ENCODE results near the gene CD244.
"Not testable (repeated sequence)": the region's sequence is repeated elsewhere in the genome, so short reads cannot be mapped to it uniquely, and the experiment has no call there.

The CD244 gene, protein sequence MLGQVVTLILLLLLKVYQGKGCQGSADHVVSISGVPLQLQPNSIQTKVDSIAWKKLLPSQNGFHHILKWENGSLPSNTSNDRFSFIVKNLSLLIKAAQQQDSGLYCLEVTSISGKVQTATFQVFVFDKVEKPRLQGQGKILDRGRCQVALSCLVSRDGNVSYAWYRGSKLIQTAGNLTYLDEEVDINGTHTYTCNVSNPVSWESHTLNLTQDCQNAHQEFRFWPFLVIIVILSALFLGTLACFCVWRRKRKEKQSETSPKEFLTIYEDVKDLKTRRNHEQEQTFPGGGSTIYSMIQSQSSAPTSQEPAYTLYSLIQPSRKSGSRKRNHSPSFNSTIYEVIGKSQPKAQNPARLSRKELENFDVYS

GRCh38 chr1:160862203-160863060, at the start of gene CD244:
TSS of gene CD244 (minus strand) at chr1:160862887. CDS start at chr1:160862677, 210 bp downstream.
- DNase-seq (ENCODE audit: low read depth), result no peak

- DNase-seq (ENCODE audit: low read depth), result no peak
Observed at GRCh38 chr1:160911925-160912324, 49.2 kb upstream of the CD244 start.

DNA sequence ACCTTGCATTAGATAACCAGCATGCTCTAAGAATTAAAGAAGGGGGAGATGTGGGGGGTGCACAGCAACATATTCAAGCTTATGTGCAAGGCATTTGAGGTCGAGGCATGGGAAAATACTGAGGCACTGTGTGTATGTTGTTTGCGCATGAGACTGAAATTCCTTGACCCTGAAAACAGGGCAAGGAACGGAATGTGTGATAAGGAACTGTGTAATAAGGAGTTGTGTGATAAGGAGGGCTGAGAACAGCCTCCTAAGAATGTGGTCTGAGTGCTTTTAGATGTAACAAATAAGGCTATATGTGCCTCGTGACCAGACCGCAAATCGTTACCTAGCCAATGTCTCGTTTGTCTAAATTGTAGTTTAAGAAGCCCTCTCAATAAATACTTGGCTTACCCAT, 48.8 kb upstream of the CD244 start:
- DNase-seq (ENCODE audit: low read depth), result no peak

GRCh38 chr1:160910170-160910750, 47.6 kb upstream of the CD244 start:
- DNase-seq (ENCODE audit: low read depth), result no peak

DNA sequence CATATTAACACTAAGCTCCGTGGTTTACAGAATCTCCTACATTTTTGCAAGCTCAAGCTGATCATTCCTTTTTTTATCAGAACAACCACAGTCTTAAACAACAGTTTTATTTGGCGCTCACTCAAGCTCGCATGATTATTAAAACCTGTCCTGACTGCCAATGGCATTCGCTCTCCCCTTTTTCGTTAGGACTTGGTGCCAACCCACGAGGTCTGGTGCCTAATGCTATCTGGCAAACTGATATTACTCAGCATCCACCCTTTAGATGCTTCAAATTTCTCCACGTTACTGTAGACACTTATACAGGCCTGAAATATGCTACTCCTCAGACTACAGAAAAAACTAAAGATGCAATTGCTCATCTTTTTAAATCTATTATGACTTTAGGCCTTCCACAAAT, 45.3 kb upstream of the CD244 start:
- DNase-seq (ENCODE audit: low read depth), result no peak

GRCh38 chr1:160905617-160905989, 42.9 kb upstream of the CD244 start:
- DNase-seq (ENCODE audit: low read depth), result no peak

DNA sequence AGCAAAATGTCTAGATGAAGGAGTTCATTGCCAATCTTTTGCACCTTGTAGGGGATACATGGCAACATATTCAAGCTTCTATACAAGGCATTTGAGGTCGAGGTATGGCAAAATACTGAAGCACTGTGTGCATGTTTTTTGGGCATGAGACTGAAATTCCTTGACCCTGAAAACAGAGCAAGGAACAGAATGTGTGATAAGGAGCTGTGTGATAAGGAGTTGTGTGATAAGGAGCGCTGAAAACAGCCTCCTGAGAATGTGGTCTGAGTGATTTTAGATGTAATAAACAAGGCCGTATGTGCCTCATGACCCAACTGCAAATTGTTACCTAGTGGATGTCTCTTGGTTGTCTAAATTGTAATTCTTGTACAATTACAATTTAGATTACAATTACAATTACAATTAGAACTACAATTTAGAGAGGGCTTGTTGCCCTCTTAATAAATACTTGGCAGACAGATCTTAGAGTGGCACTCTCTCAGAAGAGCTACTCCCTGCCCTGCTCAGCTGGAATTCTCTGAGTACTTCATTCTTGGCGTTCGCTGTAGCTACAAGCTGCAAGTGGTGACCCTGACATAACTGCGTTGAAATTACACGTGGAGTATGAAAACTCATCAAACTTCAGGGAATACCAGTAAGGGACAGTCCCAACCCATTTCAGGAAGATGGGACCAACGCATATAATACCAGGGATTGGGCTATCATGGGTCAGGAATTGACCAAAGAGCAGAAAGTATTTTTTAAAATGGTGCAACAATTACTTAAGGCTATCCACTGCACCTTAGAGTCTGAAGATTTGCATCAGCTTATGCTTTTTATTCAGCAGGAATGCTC, 42.3 kb upstream of the CD244 start:
- DNase-seq (ENCODE audit: low read depth), result no peak

DNA sequence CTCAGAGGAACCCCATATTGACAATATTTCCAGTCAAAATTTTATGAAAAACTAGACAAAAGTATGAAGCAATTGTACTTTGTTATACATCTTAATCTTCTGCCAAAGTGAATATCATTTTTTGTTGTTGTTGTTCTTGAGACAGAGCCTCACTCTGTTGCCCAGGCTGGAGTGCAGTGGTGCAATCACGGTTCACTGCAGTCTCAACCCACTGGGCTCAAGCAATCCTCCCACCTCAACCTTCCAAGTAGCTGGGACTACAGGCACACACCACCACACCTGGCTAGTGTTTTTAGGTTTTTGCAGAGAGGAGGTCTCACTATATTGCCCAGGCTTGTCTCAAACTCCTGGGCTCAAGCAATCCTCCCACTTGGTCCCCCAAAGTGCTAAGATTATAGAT, 39.6 kb upstream of the CD244 start:
- not testable (repeated sequence) for DNase-seq (ENCODE audit: low read depth)

- DNase-seq (ENCODE audit: low read depth), result no peak
Observed at GRCh38 chr1:160901768-160902167, 39.1 kb upstream of the CD244 start.

DNA sequence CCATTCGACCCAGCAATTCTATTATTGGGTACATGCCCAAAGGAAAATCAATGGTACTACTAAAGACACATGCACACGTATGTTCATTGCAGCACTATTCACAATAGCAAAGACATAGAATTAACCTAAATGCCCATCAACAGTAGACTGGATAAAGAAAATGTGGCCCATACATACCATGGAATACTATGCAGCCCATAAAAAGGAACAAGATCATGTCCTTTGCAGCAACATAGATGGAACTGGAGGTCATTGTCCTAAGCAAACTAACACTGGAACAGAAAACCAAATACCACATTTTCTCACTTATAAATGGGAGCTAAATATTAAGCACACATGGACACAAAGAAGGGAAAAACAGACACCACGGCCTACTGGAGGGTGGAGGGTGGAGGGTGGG, 38.0 kb upstream of the CD244 start:
- DNase-seq (ENCODE audit: low read depth), result not testable (repeated sequence)

DNA sequence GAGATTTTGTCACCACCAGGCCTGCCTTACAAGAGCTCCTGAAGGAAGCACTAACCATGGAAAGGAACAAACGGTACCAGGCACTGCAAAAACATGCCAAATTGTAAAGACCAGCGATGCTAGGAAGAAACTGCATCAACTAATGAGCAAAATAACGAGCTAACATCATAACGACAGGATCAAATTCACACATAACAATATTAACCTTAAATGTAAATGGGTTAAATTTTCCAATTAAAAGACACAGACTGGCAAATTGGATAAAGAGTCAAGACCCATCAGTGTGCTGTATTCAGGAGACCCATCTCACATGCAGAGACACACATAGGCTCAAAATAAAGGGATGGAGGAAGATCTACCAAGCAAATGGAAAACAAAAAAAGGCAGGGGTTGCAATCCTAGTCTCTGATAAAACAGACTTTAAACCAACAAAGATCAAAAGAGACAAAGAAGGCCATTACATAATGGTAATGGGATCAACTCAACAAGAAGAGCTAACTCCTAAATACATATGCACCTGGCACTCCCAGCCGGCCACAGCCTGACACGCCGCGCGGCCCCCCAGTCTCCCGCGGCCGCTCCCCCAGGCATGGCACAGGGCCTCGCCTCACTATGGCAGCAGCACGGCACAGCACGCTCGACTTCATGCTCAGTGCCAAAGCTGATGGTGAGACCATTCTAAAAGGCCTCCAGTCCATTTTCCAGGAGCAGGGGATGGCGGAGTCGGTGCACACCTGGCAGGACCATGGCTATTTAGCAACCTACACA, 31.9 kb upstream of the CD244 start:
- DNase-seq (ENCODE audit: low read depth), result not testable (repeated sequence)

- no peak for DNase-seq (ENCODE audit: low read depth)
Observed at GRCh38 chr1:160891474-160891873, 28.8 kb upstream of the CD244 start.

DNA sequence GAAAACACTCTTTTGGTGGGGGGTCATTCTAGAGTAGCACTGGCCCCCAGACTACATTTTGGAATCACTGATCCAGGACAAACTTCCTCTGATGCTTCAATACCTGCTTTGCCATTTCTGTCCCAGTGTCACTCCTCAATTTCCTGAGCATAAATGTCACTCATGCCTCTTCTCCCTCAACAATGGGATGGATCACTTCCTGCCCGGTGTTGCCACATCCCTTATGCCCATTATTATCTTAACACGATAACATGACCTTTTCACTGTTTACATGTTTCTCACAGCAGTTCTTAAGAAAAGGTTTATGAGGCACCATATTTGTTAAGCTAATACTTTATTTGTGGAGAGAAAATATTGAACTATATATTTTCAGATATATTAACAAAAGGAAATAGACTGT, 26.2 kb upstream of the CD244 start:
- DNase-seq (ENCODE audit: low read depth), result no peak

GRCh38 chr1:160887071-160887470, 24.4 kb upstream of the CD244 start:
- no peak for DNase-seq (ENCODE audit: low read depth)

GRCh38 chr1:160885042-160885441, 22.4 kb upstream of the CD244 start, which contains the start of gene ITLN1:
TSS of gene ITLN1 (minus strand) at chr1:160885180. CDS start at chr1:160884877, 303 bp downstream.
- no peak for DNase-seq (ENCODE audit: low read depth)

GRCh38 chr1:160884579-160884978, 21.9 kb upstream of the CD244 start:
- no peak for DNase-seq (ENCODE audit: low read depth)

DNA sequence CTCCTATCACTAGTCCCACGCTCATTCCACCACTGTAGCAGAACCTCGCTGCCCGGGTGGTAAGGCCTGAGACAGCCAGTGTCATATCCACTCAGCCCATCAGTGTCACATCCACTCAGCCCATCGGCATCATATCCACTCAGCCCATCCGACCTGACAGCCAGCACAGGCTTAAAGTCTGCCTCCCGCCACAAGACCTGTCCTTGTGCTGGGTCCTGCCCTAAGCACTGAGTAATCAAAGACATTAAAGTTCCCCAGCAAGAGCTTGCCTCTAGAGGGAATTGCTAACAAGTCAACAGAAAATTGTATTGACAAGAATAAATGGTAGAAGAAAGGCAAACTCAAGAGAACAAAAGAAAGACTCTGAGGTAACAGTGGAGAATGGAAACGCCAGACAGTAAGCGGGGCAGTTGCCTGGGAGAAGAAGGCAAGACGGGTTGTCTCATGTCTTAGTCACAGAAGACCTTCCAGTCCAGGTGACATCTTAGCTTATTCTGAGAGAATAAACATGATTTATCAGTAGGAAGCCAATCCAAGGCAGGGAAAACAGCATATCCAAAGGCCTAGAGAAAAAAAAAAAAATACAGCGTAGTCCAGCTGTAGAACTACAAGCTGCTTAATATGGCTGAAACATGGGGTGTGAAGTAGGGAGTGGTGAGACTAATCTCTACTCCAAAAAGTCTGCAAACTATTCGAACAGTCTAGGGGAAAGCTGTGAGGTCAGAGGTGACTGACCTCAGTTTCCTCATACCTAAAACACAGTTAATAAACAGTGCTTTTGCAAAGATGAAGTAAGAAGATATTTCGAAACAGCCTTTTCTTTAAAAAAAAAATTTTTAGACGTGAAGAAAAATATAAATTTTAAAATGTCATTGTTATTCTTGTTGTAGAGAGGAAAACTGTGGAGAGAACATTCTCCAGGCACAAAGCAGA, 21.2 kb upstream of the CD244 start:
- DNase-seq (ENCODE audit: low read depth), result no peak

- DNase-seq (ENCODE audit: low read depth), result no peak
Observed at GRCh38 chr1:160882582-160882981, 19.9 kb upstream of the CD244 start.

DNA sequence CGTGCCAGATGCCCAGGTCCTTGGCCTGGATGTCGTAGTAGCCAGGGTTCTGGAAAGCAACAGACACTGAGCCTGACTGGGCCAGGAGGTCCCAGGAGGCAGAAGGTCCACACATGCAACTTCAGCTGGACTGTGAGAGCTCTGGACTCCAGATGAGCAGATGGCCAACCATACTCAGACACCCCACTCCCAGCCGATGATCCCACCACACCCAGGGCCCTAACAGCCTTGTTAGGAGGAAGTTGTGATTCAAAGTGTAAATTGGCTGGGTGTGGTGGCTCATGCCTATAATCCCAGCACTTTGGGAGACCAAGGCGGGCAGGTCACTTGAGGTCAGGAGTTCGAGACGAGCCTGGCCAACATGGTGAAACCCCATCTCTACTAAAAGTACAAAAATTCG, 18.6 kb upstream of the CD244 start:
- not testable (repeated sequence) for DNase-seq (ENCODE audit: low read depth)

DNA sequence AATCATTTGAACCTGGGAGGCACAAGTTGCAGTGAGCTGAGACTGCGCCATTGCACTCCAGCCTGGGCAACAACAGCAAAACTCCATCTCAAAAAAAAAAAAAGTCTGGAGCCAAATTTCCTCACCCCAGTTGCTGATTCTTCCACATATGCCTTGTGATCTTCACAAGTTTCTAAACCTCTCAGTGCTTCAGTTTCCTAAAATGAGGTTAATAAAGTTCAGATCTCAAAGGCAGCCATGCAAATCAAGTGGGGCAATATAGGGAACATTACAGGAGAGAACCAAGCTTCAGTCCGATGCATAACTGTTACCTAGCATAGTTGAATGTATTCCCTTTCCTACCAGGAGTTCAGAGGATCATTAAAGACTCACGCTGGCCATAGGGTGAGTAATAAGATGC, 17.5 kb upstream of the CD244 start:
- DNase-seq (ENCODE audit: low read depth), result no peak

Data from HS-5 (cell line).